Fibroblast of mammary gland (primary cell): ENCODE measurements around the gene ABCA1.
A peak's percentile ranks its signal among the peaks of the same experiment; 100 is the strongest.

Experiments used
- DNase-seq: peaks from one replicate; pipeline ENCODE4 v3.0.0-alpha.2; 2010; ENCODE audit warnings: low read depth
- H3K4me3 ChIP-seq: 2 replicates; pipeline ENCODE4 v1.5.1; 2011; ENCODE audit warnings: low read depth, mild to moderate bottlenecking, low read length, moderate library complexity; ENCODE audit not compliant: control insufficient read depth
- TF ChIP-seq, protein P1 (sequence below): conservative IDR thresholded peaks from 2 replicates; pipeline ENCODE4 v1.5.1; 2011; ENCODE audit warnings: low read depth, low read length, inconsistent platforms; ENCODE audit not compliant: control insufficient read depth, insufficient read depth

Gene ABCA1

DNA sequence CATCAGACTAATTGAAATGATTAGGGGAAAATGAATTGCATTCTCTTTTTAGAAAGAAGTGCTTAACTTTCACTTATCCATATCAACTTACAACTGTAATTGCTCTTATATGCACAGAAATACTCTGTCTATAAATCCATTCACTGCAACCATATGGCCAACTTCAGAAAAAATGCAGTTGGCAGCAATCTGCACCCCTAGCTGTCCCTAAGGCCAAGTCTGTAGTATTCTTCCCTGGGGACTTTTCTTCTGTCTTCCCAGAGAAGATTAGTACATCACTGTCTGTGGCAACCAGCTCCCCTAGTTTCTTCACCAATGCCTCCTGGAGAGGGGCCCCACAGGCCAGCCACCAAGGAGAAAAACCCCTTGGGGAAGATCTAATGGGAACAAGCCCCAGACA is 45.4 kb downstream of the ABCA1 start:
- DNase-seq = no peak
- H3K4me3 ChIP-seq = no peak overlapping the region
- TF ChIP-seq, protein P1, sequence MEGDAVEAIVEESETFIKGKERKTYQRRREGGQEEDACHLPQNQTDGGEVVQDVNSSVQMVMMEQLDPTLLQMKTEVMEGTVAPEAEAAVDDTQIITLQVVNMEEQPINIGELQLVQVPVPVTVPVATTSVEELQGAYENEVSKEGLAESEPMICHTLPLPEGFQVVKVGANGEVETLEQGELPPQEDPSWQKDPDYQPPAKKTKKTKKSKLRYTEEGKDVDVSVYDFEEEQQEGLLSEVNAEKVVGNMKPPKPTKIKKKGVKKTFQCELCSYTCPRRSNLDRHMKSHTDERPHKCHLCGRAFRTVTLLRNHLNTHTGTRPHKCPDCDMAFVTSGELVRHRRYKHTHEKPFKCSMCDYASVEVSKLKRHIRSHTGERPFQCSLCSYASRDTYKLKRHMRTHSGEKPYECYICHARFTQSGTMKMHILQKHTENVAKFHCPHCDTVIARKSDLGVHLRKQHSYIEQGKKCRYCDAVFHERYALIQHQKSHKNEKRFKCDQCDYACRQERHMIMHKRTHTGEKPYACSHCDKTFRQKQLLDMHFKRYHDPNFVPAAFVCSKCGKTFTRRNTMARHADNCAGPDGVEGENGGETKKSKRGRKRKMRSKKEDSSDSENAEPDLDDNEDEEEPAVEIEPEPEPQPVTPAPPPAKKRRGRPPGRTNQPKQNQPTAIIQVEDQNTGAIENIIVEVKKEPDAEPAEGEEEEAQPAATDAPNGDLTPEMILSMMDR = no peak

DNA sequence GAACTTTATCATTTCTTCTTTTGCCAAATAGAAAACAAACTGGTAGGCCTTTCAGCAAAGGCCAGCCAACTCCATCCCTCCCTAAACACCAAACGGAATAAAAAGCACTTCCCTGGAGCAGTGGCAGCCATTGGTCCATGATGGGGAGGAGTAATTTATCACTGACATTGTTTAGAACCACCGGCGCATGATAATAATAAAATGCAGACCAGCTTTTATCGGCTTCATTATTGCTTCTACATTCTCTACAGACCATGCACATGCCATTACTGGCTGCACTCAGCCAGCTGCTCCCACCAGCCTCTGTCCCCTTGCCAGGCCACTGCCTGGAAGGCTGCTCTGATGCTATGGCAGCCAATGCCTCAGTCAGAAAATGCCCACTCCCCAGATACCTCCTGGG is 45.9 kb downstream of the ABCA1 start:
- TF ChIP-seq, protein P1 = no peak
- no peak overlapping the region for H3K4me3 ChIP-seq
- no peak for DNase-seq

DNA sequence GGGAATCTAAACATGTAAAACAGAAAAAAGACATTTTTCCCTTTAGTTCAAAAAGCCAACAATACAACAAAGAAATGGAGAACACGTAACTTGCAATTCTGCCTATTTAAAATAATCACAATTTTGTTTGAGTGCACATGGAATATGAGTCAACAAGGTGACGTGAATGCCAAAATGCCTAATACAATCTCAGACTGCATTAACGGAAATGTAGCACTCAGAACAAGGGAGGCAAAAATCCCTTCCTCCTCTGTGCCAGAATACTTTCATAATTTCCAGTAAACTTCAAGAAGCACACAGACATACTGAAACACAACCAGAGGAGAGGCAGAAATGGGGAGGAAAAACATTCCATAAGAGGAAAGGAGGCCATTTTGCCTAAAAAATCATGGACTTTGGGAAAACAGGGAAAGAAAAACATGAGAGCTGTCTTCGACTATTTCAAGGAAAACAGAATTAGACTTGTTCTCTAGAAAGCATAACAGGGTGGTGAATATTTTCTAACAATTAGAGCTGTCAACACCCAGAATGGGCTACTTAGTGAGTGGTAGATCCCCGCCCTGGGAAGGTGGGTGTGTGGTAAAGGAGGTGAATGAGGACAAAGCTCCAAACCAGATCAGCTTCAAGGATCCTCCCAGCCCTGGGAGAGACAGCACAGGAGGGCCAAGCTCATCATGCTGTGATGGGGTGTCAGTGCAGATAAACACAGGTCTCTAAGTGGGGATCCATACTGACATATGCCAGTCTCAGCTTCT is 48.2 kb downstream of the ABCA1 start:
- TF ChIP-seq, protein P1 = no peak
- no peak overlapping the region for H3K4me3 ChIP-seq
- peak; percentile 93 for DNase-seq

DNA sequence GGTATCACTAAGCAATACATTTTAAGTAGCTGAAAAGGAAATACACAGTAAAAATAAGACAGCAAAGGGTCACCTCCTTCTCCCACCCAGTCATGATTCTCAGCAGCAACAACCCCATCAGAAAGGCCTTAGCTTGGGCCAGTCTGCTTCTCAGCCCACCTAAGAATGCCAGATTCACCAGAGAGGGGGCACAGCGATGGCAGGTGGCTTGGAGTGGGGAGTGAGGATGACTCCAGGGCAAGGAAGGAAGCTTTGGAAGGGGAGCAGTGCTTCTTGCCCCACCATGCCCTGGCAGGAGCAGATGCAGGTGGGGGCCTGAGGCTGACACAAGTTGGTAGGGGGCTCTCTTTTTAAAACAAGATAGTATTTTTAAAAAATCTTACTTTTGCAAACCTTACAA is 51.4 kb downstream of the ABCA1 start:
- H3K4me3 ChIP-seq = no peak overlapping the region
- TF ChIP-seq, protein P1 = no peak
- no peak for DNase-seq

DNA sequence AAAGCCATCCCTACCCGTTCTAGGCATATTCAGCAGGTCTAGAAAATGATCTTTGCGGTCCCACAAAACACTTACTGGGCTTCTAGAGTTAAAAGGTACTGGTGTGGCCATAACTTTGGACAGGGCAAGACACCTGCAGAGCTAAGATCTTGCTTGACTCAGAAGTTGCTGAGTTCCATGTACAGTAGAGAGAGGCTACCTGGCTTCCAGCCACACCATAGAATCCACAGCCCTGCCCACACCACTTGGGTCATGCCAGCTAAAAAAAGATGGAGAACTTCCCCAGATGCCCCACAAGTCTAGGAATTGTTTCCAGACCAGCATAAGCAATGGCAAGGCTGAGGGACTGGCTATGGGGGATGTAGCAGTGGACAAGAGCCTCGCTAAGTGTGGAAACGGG is 52.1 kb downstream of the ABCA1 start:
- no peak overlapping the region for H3K4me3 ChIP-seq
- TF ChIP-seq, protein P1 = no peak
- DNase-seq = no peak

DNA sequence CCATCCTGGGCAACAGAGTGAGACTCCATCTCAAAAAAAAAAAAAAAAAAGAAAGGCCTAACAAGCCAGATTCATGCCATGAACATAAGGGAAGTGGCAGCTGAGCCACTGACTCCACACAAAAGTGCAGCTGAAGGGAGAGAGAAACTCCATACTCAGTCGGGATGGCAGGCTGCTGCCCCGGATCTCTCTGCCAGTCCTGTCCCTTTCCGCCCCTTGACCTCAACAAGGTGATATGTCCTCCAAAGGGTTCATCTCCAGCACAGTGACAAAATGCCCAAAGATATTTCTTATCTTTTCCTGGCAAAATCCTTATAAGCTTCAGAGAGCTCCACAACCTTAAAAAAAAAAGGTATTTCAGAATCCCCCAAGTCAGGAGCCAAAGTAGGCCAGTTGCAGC is 52.6 kb downstream of the ABCA1 start:
- TF ChIP-seq, protein P1 = no peak
- no peak overlapping the region for H3K4me3 ChIP-seq
- no peak for DNase-seq

DNA sequence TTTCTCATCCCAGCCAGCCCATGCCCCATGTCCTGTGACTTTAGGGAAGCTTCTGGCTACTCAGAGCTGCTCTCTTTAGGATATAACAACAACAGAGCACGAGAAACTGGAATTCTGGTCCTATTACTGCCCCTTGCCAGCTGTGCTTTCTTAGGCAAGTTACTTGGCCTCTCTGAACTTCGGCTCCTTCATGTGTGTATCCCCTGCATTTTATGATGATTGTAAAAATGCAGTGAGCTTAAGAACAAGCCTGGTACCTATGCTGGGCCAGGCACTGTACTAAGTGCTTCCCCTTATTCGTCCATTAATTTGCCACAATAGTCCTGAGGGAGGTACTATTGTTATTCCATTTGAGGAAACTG is 54.5 kb downstream of the ABCA1 start:
- no peak for DNase-seq

More for the DNA sequence above, 54.5 kb downstream of the ABCA1 start:
- no peak overlapping the region for H3K4me3 ChIP-seq
- TF ChIP-seq, protein P1 = no peak
